ENCODE measurements around the gene EDRF1. TPM values are rescaled to one million over a fixed set of nuclear protein-coding genes. Genes with fewer than 3 reads are reported as not detected.
"Not testable (repeated sequence)": the region's sequence is repeated elsewhere in the genome, so short reads cannot be mapped to it uniquely, and the experiment has no call there.

EDRF1 gene, protein sequence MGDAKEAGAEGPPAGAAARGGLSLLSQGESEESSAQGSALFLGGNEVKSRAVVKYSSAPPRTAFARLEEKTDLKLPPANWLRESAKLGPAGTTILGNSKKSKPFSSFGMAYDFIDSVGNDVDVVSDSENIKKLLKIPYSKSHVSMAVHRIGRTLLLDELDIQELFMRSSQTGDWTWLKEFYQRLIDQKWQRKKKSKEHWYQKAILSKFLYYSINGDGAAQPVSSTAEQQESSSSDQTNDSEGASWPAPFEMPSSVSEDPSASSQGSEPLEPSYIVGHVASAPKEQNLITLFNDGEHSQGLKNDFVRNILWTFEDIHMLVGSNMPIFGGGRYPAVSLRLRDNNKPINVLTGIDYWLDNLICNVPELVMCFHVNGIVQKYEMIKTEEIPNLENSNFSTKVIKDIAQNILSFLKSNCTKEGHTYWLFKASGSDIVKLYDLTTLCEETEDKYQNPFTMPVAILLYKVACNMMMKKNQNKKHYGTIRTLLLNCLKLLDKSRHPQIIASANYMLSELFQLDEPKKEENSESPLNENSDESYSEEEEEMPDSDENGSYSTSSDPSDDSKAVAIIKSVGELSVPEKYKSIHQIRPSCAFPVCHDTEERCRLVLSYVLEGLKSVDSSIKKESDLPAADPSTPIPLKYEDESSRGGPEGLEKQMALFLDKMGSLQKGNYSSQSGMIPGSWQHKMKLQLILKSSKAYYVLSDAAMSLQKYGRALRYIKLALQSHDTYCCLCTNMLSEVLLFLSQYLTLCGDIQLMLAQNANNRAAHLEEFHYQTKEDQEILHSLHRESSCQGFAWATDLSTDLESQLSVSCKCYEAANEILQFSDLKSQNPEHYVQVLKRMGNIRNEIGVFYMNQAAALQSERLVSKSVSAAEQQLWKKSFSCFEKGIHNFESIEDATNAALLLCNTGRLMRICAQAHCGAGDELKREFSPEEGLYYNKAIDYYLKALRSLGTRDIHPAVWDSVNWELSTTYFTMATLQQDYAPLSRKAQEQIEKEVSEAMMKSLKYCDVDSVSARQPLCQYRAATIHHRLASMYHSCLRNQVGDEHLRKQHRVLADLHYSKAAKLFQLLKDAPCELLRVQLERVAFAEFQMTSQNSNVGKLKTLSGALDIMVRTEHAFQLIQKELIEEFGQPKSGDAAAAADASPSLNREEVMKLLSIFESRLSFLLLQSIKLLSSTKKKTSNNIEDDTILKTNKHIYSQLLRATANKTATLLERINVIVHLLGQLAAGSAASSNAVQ
- total RNA-seq: 10 to 100 TPM; 17.9 to 18.2 TPM
- long read RNA-seq, full-length matches to known transcripts: 4 of 10 reads
- long read RNA-seq, partial matches to known transcripts: 4 of 10 reads
- long read RNA-seq, other reads (novel, unspliced or antisense): 2 of 10 reads

DNA sequence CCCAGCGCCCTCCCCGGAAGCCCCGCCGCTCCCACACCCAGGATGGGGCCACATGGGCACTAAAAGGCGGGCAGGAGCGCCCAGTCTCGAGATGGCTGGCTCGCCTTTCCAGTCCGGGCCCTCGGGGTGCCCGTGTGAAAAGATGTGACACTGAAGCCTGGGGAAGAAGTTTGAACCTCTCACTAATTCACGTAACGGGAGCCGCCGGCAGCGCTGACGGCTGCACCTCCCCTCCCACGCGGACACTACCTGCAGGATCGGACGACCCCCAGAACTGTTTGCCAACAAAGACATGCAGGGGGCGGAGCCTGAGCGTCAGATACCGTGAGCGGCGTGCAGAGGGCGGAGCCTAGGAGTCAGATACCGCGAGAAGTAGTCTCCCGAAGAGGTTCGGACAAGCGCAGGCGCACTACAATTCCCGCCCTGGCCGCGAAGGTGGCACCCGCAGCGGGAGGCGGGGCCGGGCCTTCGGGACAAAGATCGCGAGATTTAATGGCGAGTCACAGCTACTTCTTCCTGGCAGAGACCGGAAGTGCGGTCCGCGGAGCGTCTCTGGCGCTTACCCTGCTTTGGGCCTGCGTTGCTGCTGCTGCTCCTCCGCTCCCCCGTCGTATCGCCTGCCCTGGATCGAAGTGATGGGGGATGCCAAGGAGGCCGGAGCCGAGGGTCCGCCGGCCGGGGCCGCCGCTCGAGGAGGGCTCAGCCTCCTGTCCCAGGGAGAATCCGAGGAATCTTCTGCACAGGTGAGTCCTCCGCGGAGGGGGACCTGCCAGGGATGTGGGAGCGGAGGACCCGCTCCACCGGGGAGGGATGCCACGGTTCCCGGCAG is at the start of gene EDRF1:
Gene EDRF1 (plus strand): TSS at position 537 of the 829 bp plus-strand sequence. CDS start 99 bp downstream, at position 636.
- peak; percentile 97 for ATAC-seq
- intact Hi-C loops (cut with DNase I, micrococcal nuclease): no loop called here
- DNase-seq: peak; percentile 99

DNA sequence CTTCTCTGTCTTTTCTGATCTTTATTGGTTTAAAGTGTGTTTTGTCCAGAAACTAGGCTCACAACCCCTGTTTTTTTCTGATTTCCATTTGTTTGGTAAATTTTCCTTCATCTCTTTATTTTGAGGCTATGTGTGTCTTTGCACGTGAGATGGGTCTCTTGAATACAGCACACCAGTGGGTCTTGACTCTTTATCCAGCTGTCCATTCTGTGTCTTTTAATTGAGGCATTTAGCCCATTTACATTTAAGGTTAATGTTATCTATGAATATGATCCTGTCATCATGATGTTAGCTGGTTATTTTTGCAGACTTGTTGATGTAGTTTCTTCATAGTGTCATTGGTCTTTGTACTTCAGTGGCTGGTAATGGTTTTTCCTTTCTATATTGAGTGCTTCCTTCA is 46.6 kb upstream of the EDRF1 start:
- DNase-seq (no peak), ATAC-seq (no peak)
- intact Hi-C loops (cut with DNase I, micrococcal nuclease): no loop called here

DNA sequence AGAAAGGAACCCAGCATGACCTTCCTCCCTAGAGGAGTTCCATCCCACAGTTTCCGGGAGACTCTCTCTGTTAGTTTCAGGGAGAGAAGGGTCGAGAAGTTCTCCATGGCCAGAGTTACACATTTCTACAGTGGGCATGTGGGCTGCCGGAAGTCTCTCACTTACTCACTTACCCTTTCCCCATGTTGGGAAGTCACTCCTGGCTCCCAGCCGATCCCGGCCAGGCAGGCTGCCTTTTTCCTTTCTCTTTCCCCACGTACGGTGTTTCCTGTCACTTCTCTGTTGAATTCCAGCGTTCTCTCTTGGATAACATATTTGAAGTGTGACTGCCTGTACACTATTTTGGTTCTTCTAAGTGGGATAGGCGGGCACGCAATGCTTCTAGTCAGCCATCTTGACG is 40.1 kb upstream of the EDRF1 start:
- intact Hi-C loops (cut with DNase I, micrococcal nuclease): no loop called here
- no peak for ATAC-seq
- no peak for DNase-seq

DNA sequence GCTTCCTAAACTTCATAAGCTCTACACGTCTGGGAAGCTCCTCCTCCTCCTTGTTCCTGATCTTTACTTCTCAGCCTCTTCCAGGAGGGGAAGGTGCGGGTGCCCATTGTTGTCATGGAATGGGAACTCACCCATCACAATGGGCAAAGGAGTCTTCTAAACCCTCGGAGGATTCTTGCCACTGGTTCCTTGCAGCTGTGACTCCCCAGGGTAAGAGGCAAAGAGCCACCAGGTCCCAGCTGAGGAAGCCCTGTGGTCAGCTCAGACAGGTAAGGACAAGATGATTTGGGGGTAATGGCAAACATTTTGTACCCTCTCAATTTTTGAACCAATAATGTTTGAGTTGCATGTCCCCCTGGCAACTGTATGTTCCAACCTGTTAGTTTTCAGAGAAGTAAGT is 36.4 kb upstream of the EDRF1 start, which contains the start of gene TEX36:
Gene TEX36 (minus strand): TSS at position 101 of the 400 bp plus-strand sequence. CDS start 174 bp downstream, outside the sequence.
- DNase-seq (no peak), ATAC-seq (no peak)
- intact Hi-C loops (cut with DNase I, micrococcal nuclease): no loop called here

DNA sequence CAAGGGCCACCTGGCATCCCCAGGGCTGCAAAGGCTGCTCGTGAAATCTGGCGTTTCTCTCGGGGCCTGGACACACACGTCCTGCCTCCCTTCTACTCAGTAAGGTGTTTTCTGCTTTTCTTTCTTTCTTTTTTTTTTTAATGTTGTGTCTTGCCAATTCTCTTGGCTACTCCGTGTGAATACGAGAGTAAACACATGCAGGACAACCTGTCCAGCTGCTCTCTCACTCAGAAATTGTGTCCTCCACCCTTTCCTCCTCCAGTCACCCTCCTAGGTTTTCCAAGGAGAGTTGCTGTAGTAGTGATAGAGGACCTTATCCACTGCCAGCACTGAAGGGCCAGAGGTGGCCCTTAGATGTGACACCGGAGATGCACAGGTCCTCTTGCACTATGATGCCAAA is 35.7 kb upstream of the EDRF1 start:
- DNase-seq (no peak), ATAC-seq (no peak)
- intact Hi-C loops (cut with DNase I, micrococcal nuclease): no loop called here

DNA sequence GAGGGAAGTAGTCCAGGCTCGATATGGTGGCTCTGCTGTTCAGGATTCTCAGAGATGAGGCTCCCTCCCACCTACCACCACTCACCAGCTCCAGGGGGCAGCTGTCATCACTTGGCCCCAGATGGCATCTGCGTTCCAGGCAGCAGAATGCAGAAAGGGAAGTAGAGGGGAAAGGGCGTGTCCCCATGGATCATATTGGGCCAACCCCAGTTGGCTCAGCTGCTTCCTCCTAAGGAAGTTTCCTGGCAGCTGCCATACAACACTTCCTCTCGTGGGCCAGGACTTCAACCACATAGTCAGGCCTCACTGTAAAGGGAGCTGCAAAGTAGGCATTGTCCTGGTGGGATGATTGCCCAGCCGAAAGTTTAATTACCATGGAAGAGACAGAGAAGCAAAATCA is 34.9 kb upstream of the EDRF1 start:
- ATAC-seq: no peak
- intact Hi-C loops (cut with DNase I, micrococcal nuclease): no loop called here
- no peak for DNase-seq

DNA sequence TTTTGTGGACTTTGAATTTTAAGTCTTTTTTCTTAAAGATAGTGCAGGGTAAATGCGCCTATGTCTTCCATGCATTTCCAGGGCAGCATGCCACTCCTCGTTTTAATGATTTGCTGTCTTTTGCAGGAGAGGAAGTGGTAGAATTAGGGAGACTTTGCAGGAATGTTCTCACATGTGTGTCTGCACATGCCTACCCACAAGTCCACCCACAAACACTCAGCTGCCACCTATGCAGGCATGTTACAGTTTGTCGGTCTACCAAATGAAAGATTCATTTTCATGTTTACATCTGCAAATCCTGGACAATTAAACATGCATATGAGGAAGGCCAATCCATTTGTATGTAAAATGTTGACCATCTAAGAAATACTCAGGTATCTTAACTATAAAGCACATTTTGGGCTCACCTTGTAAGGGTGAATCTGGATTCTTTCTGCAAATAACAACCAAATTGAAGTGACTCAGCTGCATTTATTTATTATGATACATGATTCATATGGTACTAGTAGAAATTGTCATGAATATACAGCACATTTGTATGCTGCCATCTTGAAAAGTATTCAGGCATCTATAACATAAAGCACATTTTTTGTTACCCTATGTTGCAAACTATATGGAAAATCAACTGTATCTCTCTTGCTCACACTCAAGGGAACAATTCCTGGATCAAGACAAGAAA is 31.9 kb upstream of the EDRF1 start:
- intact Hi-C loops (cut with DNase I, micrococcal nuclease): no loop called here
- ATAC-seq: no peak
- DNase-seq: no peak

DNA sequence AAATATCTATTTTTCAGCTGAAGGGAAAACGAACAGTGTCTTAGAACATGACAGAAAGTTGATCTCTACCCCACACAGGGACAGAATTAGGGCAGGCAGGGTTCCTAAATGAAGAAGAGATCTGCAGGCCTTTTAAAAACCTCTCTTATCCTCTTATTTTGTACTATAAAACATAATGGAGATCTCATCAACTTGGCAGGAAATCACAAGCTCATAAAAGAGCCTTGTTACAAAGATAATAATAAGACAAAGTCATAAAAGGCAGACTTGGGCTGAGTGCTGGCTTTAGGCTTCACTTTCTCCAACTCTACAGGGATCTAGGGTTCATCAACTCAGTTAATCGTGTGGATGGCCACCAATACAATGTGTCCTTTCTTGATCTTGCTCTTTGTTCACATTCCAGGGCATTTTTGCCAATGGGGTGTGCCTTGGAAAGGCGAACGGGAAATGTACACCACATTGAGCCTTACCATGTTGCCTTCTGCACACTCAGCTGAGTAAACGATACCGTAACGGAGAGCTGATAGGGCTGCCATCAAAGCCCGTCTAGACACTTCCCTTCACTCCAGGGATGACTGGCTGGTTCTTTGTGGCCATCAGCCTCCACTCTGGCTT is 29.4 kb upstream of the EDRF1 start:
- peak; percentile 54 for ATAC-seq
- intact Hi-C loops (cut with DNase I, micrococcal nuclease): no loop called here
- no peak for DNase-seq

DNA sequence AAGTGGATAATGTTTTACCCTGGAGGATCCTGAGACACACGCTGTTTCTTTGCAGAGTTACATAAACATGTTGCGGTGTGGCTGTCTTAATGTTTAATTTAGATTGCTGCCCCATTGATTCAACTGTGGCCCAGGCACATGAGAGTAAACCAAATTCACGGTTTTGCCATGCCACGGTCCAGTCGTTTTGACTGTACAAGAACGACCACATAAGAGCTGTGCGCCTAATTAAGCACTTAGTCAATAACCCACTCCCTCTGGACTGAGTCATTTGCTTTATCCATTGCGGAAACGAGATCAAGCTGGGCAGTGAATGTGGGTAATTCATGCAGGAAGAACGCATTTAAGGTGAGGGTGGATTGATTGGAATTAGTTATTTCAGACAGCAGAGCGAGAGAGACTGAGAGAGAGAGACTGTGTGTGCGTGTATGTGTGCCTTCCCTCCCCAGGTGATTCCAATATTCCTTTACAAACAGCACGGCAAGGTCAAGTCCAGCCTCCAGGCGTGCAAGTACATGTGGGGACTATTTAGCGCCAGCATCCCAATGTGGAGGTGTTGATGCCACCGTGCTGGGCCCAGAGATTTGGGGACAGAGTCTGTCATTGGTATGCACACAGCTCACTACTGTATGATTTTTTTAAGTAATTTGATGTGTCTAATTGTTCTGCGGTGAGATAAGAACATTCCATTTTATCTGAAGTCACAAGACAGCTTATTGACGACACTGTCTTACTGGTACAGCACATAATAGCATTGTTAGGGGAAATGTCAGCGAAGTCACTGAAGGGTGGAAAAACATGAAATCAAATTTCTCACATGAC is 28.1 kb upstream of the EDRF1 start:
- no peak for ATAC-seq
- intact Hi-C loops (cut with DNase I, micrococcal nuclease): no loop called here
- DNase-seq: no peak

DNA sequence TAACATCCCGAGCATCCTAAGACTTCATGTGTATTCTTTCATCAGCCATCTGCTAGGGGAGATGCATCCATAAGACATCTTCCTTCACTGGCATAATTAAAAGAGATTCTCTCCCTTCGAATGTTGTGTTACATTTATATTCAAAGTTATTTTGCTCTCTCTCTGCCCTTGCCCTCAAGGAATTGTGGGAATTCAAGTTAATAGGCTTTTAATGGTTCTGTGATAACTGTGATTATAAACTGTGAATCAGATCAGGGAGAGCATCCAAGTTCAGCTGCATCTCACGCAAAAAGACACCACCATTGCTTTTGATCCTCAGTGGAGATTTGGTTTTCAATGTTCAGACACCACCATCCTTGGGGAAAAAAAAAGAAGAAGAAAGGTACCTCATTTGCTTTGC is 27.3 kb upstream of the EDRF1 start:
- ATAC-seq: no peak
- intact Hi-C loops (cut with DNase I, micrococcal nuclease): no loop called here
- no peak for DNase-seq

DNA sequence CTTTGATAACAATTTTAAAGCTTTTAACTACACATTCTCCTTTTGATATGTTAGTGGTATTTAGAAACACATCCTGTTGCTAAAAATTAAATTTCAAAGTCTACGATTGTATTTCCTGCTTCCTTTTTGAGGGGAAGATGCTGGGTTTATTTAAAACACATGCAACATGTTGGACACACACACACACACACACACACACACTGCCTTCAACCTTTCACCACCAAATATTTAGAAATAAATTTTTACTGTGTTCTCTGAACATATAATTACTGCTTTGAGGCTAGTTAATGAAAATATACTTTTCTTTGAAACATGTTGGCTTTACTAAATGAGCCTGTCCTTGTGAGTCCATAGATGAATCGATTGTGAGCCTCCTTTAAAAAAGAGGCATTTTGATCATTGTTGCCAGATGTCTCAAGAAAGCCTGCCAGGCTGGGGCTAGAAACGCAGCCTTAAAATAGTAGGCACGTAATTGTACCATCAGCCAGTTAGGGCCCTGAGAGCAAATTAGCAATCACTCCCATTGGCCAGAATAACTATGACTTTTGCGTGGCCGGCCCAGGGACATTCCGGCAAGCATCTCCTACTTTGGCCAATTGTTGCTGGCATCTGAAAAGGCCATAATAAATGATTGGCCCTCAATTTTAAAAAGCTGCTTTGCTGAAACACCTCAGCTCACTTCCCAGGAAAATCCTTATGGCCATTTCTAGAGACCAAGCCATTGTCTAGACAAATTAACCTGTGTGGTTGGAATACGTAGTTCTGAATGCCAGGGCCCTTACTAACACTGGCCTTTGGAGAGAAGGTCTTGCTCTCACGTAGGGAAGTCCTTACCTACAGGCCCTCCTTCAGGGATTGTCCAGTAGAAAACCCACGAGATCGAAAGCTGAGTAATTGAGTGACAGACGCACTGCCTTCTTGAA is 26.6 kb upstream of the EDRF1 start:
- ATAC-seq: no peak
- DNase-seq: no peak
- intact Hi-C loops (cut with DNase I, micrococcal nuclease): no loop called here

DNA sequence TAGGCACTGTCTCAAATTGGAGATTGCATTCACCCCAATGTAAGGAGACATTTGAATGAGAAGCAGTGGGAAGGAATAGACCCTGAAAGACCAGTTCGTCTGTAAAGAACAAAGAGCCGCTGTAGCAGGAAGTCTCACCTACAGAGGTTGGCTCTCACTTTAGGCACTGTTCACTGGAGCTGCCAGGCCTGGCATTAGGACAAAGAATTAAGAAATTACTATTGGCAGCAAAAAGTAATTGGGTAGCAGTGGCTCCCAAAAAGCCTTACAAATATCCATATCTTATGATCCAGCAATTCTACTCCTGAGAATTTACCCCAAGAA is 26.0 kb upstream of the EDRF1 start:
- ATAC-seq: no peak
- no peak for DNase-seq
- intact Hi-C loops (cut with DNase I, micrococcal nuclease): no loop called here

DNA sequence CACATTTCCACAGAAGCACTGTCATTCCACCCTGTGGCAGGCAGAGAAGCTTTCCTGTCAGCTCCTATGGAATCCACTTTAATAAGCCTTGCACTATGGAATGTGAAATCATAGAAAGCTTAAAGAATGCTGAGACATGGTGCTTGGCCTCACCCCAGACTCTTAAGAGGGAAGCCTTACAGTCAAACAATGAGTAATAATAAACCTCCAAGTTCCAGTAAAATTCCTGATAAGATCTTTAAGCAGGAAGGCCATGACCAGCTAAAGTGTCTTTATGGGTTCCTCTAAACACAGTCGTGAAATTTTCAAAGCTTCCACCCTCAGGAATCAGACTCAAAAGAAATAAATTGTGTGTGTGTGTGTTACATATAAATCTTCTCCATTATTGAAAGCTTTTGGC is 24.6 kb upstream of the EDRF1 start:
- no peak for DNase-seq
- ATAC-seq: no peak
- intact Hi-C loops (cut with DNase I, micrococcal nuclease): no loop called here

DNA sequence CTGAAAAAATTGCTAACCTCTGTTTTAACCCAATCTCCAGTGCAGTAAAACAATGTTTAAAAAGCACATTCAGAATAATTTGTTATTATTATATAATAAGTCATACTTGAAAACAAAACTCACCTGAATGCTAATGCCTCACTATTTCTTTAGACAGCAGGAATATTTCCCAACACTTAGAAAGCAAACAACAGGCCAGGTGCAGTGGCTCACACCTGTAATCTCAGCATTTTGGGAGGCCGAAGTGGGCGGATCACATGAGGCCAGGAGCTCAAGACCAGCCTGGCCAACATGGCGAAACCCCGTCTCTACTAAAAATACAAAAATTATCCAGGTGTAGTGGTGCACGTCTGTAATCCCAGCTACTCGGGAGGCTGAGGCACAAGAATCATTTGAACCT is 22.6 kb upstream of the EDRF1 start:
- DNase-seq; intact Hi-C loops (cut with DNase I, micrococcal nuclease); ATAC-seq: not testable (repeated sequence)

DNA sequence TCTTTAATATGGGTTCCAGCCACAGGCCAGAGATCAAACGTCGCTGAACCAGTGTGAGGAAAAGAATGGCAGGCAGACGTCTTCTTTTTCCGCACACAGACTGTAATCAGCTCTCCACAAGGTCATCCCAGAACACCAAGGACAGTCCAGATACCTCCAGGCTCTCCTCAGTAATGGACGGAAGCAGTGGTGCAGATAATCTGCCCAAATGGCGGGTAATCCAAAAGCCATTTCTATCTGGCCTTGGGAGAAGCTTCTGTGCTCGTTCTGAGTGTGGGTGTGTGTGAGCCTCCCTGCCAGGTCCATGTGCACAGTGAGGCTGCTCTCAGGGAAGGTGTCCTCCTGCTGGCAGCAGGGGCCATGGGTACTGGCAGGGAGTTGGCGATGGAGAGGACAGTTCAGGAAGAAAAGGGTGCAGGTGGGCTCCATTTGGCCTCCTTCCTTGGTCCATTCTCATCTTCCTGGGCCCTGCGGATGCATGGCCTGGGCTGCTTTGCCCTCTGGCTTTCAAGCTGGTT is 21.0 kb upstream of the EDRF1 start:
- DNase-seq (no peak), ATAC-seq (no peak)
- intact Hi-C loops (cut with DNase I, micrococcal nuclease): no loop called here

All from left colon (tissue), 2 donors.